Right lobe of liver (tissue), 6 donors: ENCODE data around the gene TMEM18. TPM values are rescaled to one million over a fixed set of nuclear protein-coding genes. Genes with fewer than 3 reads are reported as not detected.

Source experiments
- ATAC-seq, 4 donors: fragments of 200-7000 bp; cut with Tn5 transposase; one replicate each; pipeline ENCODE4 v1.9.1; 2020; ENCODE audit warnings: mild to moderate bottlenecking in 4 of 4, moderate library complexity in 4 of 4
- DNase-seq, 3 donors: peaks; one replicate each; pipeline ENCODE4 v3.0.0-alpha.2; 2020
- H3K27ac ChIP-seq, 3 donors: fragments of 200-600 bp; one replicate each; pipeline ENCODE4 v1.8.0; 2022
- H3K27me3 ChIP-seq, 2 donors: fragments of 200-600 bp; one replicate each; pipeline ENCODE4 v1.8.0; 2022
- H3K36me3 ChIP-seq, 4 donors: fragments of 200-600 bp; sonication (generic) in 1 of 4; one replicate each; pipeline versions ENCODE4 v1.5.1 to v1.8.0; 2017 to 2022; ENCODE audit warnings: control low read depth in 1 of 4
- H3K4me1 ChIP-seq, 4 donors: fragments of 200-600 bp; sonication (generic) in 1 of 4; one replicate each; pipeline versions ENCODE4 v1.5.1 to v1.8.0; 2017 to 2022; ENCODE audit warnings: control low read depth in 1 of 4
- H3K4me3 ChIP-seq, 3 donors: fragments of 200-600 bp; one replicate each; pipeline ENCODE4 v1.8.0; 2022
- H3K9me3 ChIP-seq, 4 donors: fragments of 200-600 bp; sonication (generic) in 1 of 4; one replicate each; pipeline versions ENCODE4 v1.5.1 to v1.8.0; 2017 to 2022; ENCODE audit warnings: control low read depth in 1 of 4
- POLR2A ChIP-seq: fragments of 450-650 bp; IDR thresholded peaks from one replicate; pipeline ENCODE4 v1.6.1; 2017; ENCODE audit warnings: antibody characterized with exemption, mild to moderate bottlenecking
- WGBS: methylation state at CpG from one replicate; pipeline ENCODE4 v1.1.6; 2018; ENCODE audit warnings: low coverage, low lambda C conversion rate; ENCODE audit not compliant: insufficient coverage; ENCODE audit errors: missing lambda C conversion rate; 5-methylcytosine and 5-hydroxymethylcytosine counted together
- intact Hi-C, 2 donors: fragments of 100-400 bp; cut with DNase I; formaldehyde crosslinking; loops; one replicate each; pipeline versions ENCODE4 v1.11.2 to v1.14.1; 2022
- total RNA-seq, 6 experiments: library from RNA; depleted of rRNA in 2 of 6; stranded (reverse); fragments of >200 nt in 2 of 6; fragmentation: NEBNext Ultra II Directional in 3 of 6; extraction: Animal tissue kit (Norgen Biotek cat#: 25700) in 3 of 6; gene quantifications; one replicate each; pipeline versions ENCODE4 v1.1.0 to v1.2.4, GENCODE V29; 2016 to 2023
- TF ChIP-seq, protein P1 (sequence below), 4 donors: fragments of 200-600 bp in 3 of 4; fragments of 450-650 bp in 1 of 4; IDR thresholded peaks; one replicate each; pipeline versions ENCODE4 v1.5.1 to v1.8.0; 2016 to 2022; ENCODE audit warnings: antibody characterized with exemption in 4 of 4, mild to moderate bottlenecking in 2 of 4
- donor health status: DM: no; HTN: yes; CAD: no.
- donor health status: DM: no; HTN: no; CAD: no.
- donor health status: DM: no; HTN: no; CAD: no.
- donor health status: DM: no; HTN: yes; CAD: no.
- donor health status: DM: no; HTN: yes; CAD: no.

The TMEM18 gene
- total RNA-seq, 6 experiments from 2014 or later, result 4.2 to 11.4 (median 7.0) TPM

DNA sequence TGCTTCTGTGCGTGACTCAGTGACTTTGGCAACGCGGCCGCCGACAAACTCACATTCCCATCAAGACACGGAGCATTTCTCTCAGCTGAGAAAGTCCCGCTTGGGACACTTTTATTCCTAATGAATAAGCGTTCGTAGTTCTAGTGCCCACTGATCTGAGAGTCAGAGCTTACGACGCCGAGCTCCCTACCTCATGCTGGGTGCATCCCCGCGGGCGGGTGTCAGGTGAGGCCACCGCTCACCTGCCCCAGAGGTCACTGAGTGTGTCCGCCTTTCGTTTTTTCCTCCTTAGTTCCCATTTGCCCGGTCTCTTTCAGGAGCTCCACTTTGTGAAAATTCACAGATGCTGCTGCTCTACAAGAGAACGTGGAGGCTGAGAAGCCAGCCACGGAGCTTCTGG, 43.6 kb upstream of the TMEM18 start:
- H3K4me1 ChIP-seq, result no peaks in the 10 kb centered on the region
- H3K27ac ChIP-seq, result no peak overlapping the region
- 67% methylated on average over 17 of the region's 21 CpGs for WGBS
- ATAC-seq (no peak), DNase-seq (no peak)
- TF ChIP-seq, protein P1, sequence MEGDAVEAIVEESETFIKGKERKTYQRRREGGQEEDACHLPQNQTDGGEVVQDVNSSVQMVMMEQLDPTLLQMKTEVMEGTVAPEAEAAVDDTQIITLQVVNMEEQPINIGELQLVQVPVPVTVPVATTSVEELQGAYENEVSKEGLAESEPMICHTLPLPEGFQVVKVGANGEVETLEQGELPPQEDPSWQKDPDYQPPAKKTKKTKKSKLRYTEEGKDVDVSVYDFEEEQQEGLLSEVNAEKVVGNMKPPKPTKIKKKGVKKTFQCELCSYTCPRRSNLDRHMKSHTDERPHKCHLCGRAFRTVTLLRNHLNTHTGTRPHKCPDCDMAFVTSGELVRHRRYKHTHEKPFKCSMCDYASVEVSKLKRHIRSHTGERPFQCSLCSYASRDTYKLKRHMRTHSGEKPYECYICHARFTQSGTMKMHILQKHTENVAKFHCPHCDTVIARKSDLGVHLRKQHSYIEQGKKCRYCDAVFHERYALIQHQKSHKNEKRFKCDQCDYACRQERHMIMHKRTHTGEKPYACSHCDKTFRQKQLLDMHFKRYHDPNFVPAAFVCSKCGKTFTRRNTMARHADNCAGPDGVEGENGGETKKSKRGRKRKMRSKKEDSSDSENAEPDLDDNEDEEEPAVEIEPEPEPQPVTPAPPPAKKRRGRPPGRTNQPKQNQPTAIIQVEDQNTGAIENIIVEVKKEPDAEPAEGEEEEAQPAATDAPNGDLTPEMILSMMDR (IDR thresholded peaks at IDR 0.05), result no peak
- TF ChIP-seq POLR2A, result no peak
- H3K27me3 ChIP-seq, result no peaks in the 10 kb centered on the region
- intact Hi-C loops, result no loop called here
- no peaks in the 10 kb centered on the region for H3K36me3 ChIP-seq
- no peaks in the 10 kb centered on the region for H3K9me3 ChIP-seq
- no peak overlapping the region for H3K4me3 ChIP-seq

DNA sequence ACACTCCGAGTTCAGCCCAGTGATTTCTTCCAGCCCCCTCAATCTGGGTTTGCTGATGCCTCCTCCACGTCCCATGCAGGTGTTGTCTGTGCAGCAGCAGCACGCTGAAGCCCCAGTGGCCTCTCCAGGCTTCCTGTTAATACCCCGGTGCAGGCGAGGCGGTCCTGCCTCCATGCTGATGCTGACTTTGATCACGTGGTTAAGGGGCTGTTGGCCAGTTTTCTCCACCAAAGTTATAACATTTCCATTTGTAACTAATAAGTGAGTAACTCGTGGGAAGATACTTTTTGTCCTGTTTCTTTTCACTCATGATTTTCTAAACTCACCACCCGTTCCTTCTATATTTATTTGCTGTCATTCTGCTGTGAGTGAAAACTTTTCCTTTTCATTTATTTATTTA, 42.5 kb upstream of the TMEM18 start:
- ATAC-seq (no peak), DNase-seq (no peak)
- TF ChIP-seq POLR2A, result no peak
- TF ChIP-seq, protein P1 (IDR thresholded peaks at IDR 0.05), result no peak
- H3K27me3 ChIP-seq, result no peaks in the 10 kb centered on the region
- no peak overlapping the region for H3K4me3 ChIP-seq
- H3K27ac ChIP-seq, result no peak overlapping the region
- no peaks in the 10 kb centered on the region for H3K9me3 ChIP-seq
- H3K36me3 ChIP-seq, result no peaks in the 10 kb centered on the region
- no peaks in the 10 kb centered on the region for H3K4me1 ChIP-seq
- intact Hi-C loops, result no loop called here
- 39% methylated on average over 4 of the region's 9 CpGs for WGBS

DNA sequence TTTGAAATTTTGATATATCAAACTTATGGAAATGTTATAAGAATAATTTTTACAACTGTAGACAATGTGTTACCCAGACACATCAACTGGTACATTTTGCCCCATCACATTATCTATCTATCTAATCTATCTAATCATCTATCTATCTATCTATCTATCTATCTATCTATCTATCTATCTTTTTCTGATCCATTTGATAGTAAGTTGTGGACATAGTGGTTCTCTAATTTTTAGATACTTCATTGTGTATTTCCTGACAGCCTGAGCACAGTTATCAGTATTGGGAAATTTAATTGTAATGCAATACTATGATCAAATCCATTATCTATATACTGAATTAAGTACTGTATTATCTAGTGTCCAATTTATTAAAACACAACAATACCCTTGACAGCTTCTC, 42.0 kb upstream of the TMEM18 start:
- intact Hi-C loops, result no loop called here
- no peak overlapping the region for H3K27ac ChIP-seq
- DNase-seq (no peak), ATAC-seq (no peak)
- no peaks in the 10 kb centered on the region for H3K36me3 ChIP-seq
- H3K9me3 ChIP-seq, result no peaks in the 10 kb centered on the region
- no peak overlapping the region for H3K4me3 ChIP-seq
- no peak for TF ChIP-seq POLR2A
- TF ChIP-seq, protein P1 (IDR thresholded peaks at IDR 0.05), result no peak
- H3K4me1 ChIP-seq, result no peaks in the 10 kb centered on the region
- H3K27me3 ChIP-seq, result no peaks in the 10 kb centered on the region

DNA sequence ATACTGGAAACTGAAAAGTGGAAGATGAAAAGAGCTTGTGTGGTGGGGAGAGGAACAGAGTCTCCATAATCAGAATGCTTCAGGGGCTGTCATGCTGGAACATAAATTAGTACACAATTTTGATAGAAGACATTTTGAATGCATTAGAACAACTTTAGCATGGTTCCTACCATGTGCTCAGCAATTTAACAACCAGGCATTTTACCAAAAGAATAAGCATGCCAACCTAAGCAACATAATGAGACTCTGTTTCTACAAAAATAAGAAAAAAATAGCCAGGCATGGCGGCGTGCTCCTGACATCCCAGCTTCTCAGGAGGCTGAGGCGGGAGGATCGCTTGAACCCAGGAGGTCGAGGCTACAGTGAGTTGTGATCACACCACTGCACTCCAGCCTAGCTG, 40.5 kb upstream of the TMEM18 start:
- H3K36me3 ChIP-seq, result no peaks in the 10 kb centered on the region
- WGBS, result 76% methylated on average over 5 of the region's 5 CpGs
- H3K4me3 ChIP-seq, result no peak overlapping the region
- ATAC-seq (no peak), DNase-seq (no peak)
- TF ChIP-seq, protein P1 (IDR thresholded peaks at IDR 0.05), result no peak
- TF ChIP-seq POLR2A, result no peak
- intact Hi-C loops, result no loop called here
- no peaks in the 10 kb centered on the region for H3K9me3 ChIP-seq
- H3K27me3 ChIP-seq, result no peaks in the 10 kb centered on the region
- H3K4me1 ChIP-seq, result no peaks in the 10 kb centered on the region
- H3K27ac ChIP-seq, result no peak overlapping the region

DNA sequence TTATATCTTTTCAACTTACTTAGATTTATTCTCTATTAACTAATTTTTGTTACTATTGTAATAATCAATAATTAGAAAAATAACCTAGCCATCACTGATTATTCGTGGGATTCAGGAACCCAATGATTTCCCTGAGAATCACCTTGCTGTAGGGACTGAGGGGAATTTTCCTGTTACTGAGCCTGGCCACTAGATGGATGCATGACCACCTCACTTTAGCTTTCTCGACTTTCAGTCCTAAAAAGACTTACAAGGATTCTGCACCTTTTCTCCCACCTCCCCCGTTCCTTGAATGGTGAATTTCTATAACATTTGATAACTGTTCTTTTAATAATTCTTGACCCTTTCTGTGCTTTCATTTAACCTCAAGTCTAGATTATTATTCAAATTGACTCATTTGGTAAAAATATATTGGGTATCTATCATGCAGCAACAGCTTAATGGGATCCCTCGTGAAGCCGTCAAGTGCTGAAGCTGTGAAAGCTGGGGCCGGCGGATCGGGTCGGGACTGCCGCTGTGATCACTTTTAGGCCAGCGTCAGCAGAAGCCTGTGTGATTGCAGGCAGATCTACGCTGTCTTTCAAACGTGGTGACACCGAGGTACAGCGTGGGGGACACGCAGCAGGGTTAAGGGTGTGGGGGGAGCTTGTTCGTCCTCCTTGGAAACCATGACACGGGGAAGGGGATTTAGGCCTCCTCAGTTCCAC, 38.8 kb upstream of the TMEM18 start:
- no peaks in the 10 kb centered on the region for H3K9me3 ChIP-seq
- intact Hi-C loops, result no loop called here
- no peak overlapping the region for H3K4me3 ChIP-seq
- TF ChIP-seq, protein P1 (IDR thresholded peaks at IDR 0.05), result peak in 2 of 4 donors; percentile 12 to 24
- TF ChIP-seq POLR2A, result no peak
- no peak for DNase-seq
- H3K4me1 ChIP-seq, result no peaks in the 10 kb centered on the region
- WGBS, result 66% methylated on average over 18 of the region's 18 CpGs
- no peak overlapping the region for H3K27ac ChIP-seq
- H3K27me3 ChIP-seq, result no peaks in the 10 kb centered on the region
- no peaks in the 10 kb centered on the region for H3K36me3 ChIP-seq
- peak in 1 of 4 donors; percentile 41 for ATAC-seq
